K562 (cell line): Measurements from ENCODE around the gene RELL2. TPM values are rescaled to one million over a fixed set of nuclear protein-coding genes. Genes with fewer than 3 reads are reported as not detected.

Experiments
- BRF1 ChIP-seq: IDR thresholded peaks from 3 replicates; pipeline ENCODE4 v1.6.1; 2011; ENCODE audit warnings: borderline replicate concordance, mild to moderate bottlenecking; ENCODE audit not compliant: insufficient read length; ENCODE audit errors: extremely low read depth
- CBFB ChIP-seq: sonication (generic); formaldehyde crosslinking; IDR thresholded peaks from 2 replicates; pipeline ENCODE4 v1.4.0; 2020; ENCODE audit warnings: mild to moderate bottlenecking, missing genetic modification reagents
- ELF2 ChIP-seq: fragments of 250-450 bp; sonication (Bioruptor Pico); IDR thresholded peaks from 2 replicates; pipeline ENCODE4 v1.5.0; 2021; ENCODE audit warnings: mild to moderate bottlenecking
- ILK ChIP-seq: fragments of 450-650 bp; IDR thresholded peaks from 2 replicates; pipeline ENCODE4 v1.6.1; 2016; ENCODE audit warnings: missing genetic modification characterization, low read depth, mild to moderate bottlenecking, missing compliant biosample characterization, moderate library complexity, borderline replicate concordance
- LCOR ChIP-seq: sonication (generic); formaldehyde crosslinking; IDR thresholded peaks from 2 replicates; pipeline ENCODE4 v1.8.0; 2022; ENCODE audit warnings: mild to moderate bottlenecking, missing genetic modification reagents
- OTX1 ChIP-seq: fragments of 450-650 bp; formaldehyde crosslinking; IDR thresholded peaks from 2 replicates; pipeline ENCODE4 v1.4.0; 2022; ENCODE audit warnings: mild to moderate bottlenecking
- SRF ChIP-seq, 2 experiments: fragments of 250-450, 450-650 bp in 1 of 2; sonication (Bioruptor Pico) in 1 of 2; sonication (generic) in 1 of 2; formaldehyde crosslinking; IDR thresholded peaks; 2 replicates each; pipeline versions ENCODE4 v1.5.0 to v1.5.1; 2020 to 2022; ENCODE audit warnings: mild to moderate bottlenecking in 1 of 2, missing genetic modification reagents in 1 of 2
- TAF7 ChIP-seq: fragments of 450-650 bp; IDR thresholded peaks from 2 replicates; pipeline ENCODE4 v1.6.1; 2016; ENCODE audit warnings: missing genetic modification characterization, missing compliant biosample characterization
- THAP7 ChIP-seq: fragments of 250-450 bp; sonication (Bioruptor Pico); IDR thresholded peaks from 2 replicates; pipeline ENCODE4 v1.5.0; 2021
- ZBTB40 ChIP-seq, 2 experiments: fragments of 450-650 bp in 1 of 2; sonication (generic) in 1 of 2; formaldehyde crosslinking in 1 of 2; IDR thresholded peaks; 2 replicates each; pipeline versions ENCODE4 v1.7.1 to v1.9.0; 2016 to 2022; ENCODE audit warnings: inconsistent platforms in 1 of 2, mild to moderate bottlenecking in 1 of 2, missing genetic modification reagents in 1 of 2
- ZNF511 ChIP-seq: sonication (generic); formaldehyde crosslinking; IDR thresholded peaks from 2 replicates; pipeline ENCODE4 v1.8.0; 2022; ENCODE audit warnings: mild to moderate bottlenecking, missing genetic modification reagents
- ZNF592 ChIP-seq: fragments of 450-650 bp; IDR thresholded peaks from 2 replicates; pipeline ENCODE4 v1.6.1; 2017; ENCODE audit warnings: antibody characterized with exemption, mild to moderate bottlenecking
- polyA plus RNA-seq, 8 experiments: library from polyadenylated mRNA; depleted of rRNA in 4 of 8; stranded (reverse) in 5 of 8; unstranded in 3 of 8; fragments of >200 nt; fragmentation: Nextera tagmentation in 2 of 8; fragmentation: Illumina TruSeq in 1 of 8; extraction: Ambion mirVana in 2 of 8; extraction: Trizol in 1 of 8; gene quantifications; 2 replicates each; pipeline versions ENCODE4 v1.2.1 to v1.2.3, GENCODE V29; 2011 to 2014; ENCODE audit warnings: inconsistent platforms in 1 of 8, missing spikeins in 1 of 8
- total RNA-seq, 7 experiments: library from RNA; depleted of rRNA in 6 of 7; stranded (reverse); fragments of >200 nt in 6 of 7; fragmentation: Illumina TruSeq in 2 of 7; extraction: Trizol in 2 of 7; gene quantifications; 2 replicates each; pipeline versions ENCODE4 v1.2.1 to v1.2.3, GENCODE V29; 2011 to 2021; ENCODE audit warnings: low replicate concordance in 1 of 7

The RELL2 gene
- total and polyA plus RNA-seq, 9 of the 15 experiments (the other 6 are each of a cell fraction or from before 2014, with no cell fraction given): 0.06 to 36.0 (median 14.3) TPM

GRCh38 chr5:141603923-141604717 is 32.7 kb upstream of the RELL2 start (continued):
- TF ChIP-seq ZBTB40 (IDR thresholded peaks at IDR 0.05) (no peak), ZBTB40 (CRISPR knock-in tag; IDR thresholded peaks at IDR 0.05) (no peak), OTX1 (CRISPR knock-in tag) (no peak), ZNF511 (CRISPR knock-in tag) (no peak), LCOR (no peak), TAF7 (tag) (no peak), SRF (CRISPR knock-in tag; IDR thresholded peaks at IDR 0.05) (no peak), ELF2 (CRISPR knock-in tag) (no peak), CBFB (CRISPR knock-in tag) (no peak), ZNF592 (peak; percentile 35; the same call in 1 of the 2 replicates), THAP7 (CRISPR knock-in tag) (no peak), BRF1 (no peak), ILK (tag) (no peak)
